K562 (cell line): Measurements from ENCODE around the gene MBNL2. TPM values are rescaled to one million over a fixed set of nuclear protein-coding genes. Genes with fewer than 3 reads are reported as not detected.

Experiments
- ARHGAP35 ChIP-seq: fragments of 450-650 bp; IDR thresholded peaks from 2 replicates; pipeline ENCODE4 v1.6.1; 2018; ENCODE audit not compliant: partially characterized antibody
- FOXA3 ChIP-seq, 2 experiments: fragments of 450-650 bp in 1 of 2; sonication (generic) in 1 of 2; formaldehyde crosslinking; IDR thresholded peaks in 1 of 2; conservative IDR thresholded peaks in 1 of 2; 2 replicates each; pipeline versions ENCODE4 v1.4.0 to v1.8.0; 2020 to 2022; ENCODE audit warnings: mild to moderate bottlenecking in 2 of 2, missing genetic modification reagents in 1 of 2
- LEF1 ChIP-seq: fragments of 450-650 bp; IDR thresholded peaks from 2 replicates; pipeline ENCODE4 v1.6.1; 2016; ENCODE audit warnings: mild to moderate bottlenecking
- MGA ChIP-seq: fragments of 450-650 bp; IDR thresholded peaks from 2 replicates; pipeline ENCODE4 v1.6.1; 2016; ENCODE audit warnings: mild to moderate bottlenecking, moderate library complexity
- NCOA1 ChIP-seq: fragments of 450-650 bp; IDR thresholded peaks from 2 replicates; pipeline ENCODE4 v1.6.1; 2016; ENCODE audit warnings: low read depth
- NFIC ChIP-seq: fragments of 450-650 bp; IDR thresholded peaks from 2 replicates; pipeline ENCODE4 v1.6.1; 2017; ENCODE audit warnings: mild to moderate bottlenecking, inconsistent platforms
- NFIX ChIP-seq: fragments of 250-450 bp; sonication (Bioruptor Pico); IDR thresholded peaks from 2 replicates; pipeline ENCODE4 v1.4.0; 2020; ENCODE audit warnings: low read depth, mild to moderate bottlenecking, moderate library complexity
- NRF1 ChIP-seq, 2 experiments: fragments of 450-650 bp; IDR thresholded peaks in 1 of 2; conservative IDR thresholded peaks in 1 of 2; 2 replicates each; pipeline ENCODE4 v1.6.1; 2014; ENCODE audit warnings: mild to moderate bottlenecking in 2 of 2
- SETDB1 ChIP-seq: IDR thresholded peaks from one replicate; pipeline ENCODE4 v1.6.1; 2012; ENCODE audit warnings: low read length, control low read depth, inconsistent platforms
- SMAD3 ChIP-seq: fragments of 450-650 bp; formaldehyde crosslinking; conservative IDR thresholded peaks from 2 replicates; pipeline ENCODE4 v1.4.0; 2020; ENCODE audit warnings: mild to moderate bottlenecking
- TAF7 ChIP-seq: fragments of 450-650 bp; IDR thresholded peaks from 2 replicates; pipeline ENCODE4 v1.6.1; 2016; ENCODE audit warnings: missing genetic modification characterization, missing compliant biosample characterization
- ZNF398 ChIP-seq: fragments of 250-450 bp; sonication (Bioruptor Pico); IDR thresholded peaks from 2 replicates; pipeline ENCODE4 v1.8.0; 2021; ENCODE audit warnings: moderate library complexity, mild to moderate bottlenecking, inconsistent platforms
- polyA plus RNA-seq, 8 experiments: library from polyadenylated mRNA; depleted of rRNA in 4 of 8; stranded (reverse) in 5 of 8; unstranded in 3 of 8; fragments of >200 nt; fragmentation: Nextera tagmentation in 2 of 8; fragmentation: Illumina TruSeq in 1 of 8; extraction: Ambion mirVana in 2 of 8; extraction: Trizol in 1 of 8; gene quantifications; 2 replicates each; pipeline versions ENCODE4 v1.2.1 to v1.2.3, GENCODE V29; 2011 to 2014; ENCODE audit warnings: inconsistent platforms in 1 of 8, missing spikeins in 1 of 8
- total RNA-seq, 7 experiments: library from RNA; depleted of rRNA in 6 of 7; stranded (reverse); fragments of >200 nt in 6 of 7; fragmentation: Illumina TruSeq in 2 of 7; extraction: Trizol in 2 of 7; gene quantifications; 2 replicates each; pipeline versions ENCODE4 v1.2.1 to v1.2.3, GENCODE V29; 2011 to 2021; ENCODE audit warnings: low replicate concordance in 1 of 7

MBNL2 gene
- total and polyA plus RNA-seq, 9 of the 15 experiments (the other 6 are each of a cell fraction or from before 2014, with no cell fraction given) = 7.0 to 24.8 (median 13.8) TPM

- no peak for TF ChIP-seq MGA
- no peak for TF ChIP-seq TAF7
- peak; percentile 79; the same call in 1 of the 2 replicates for TF ChIP-seq NCOA1
- TF ChIP-seq LEF1 = no peak
- TF ChIP-seq SETDB1 = no peak
- no peak for TF ChIP-seq SMAD3 (CRISPR knock-in tag)
- TF ChIP-seq NRF1 (conservative IDR thresholded peaks at IDR 0.05 in 1 of 2, IDR thresholded peaks at IDR 0.05 in 1 of 2) = no peak
- 0 out of 2 replicates have a peak, but pooled peaks have one; percentile 30 for TF ChIP-seq NFIC
- TF ChIP-seq ARHGAP35 = no peak
- no peak for TF ChIP-seq NFIX (CRISPR knock-in tag)
- no peak for TF ChIP-seq FOXA3 (CRISPR knock-in tag; conservative IDR thresholded peaks at IDR 0.05 in 1 of 2, IDR thresholded peaks at IDR 0.05 in 1 of 2)
- TF ChIP-seq ZNF398 (CRISPR knock-in tag) = no peak
Observed at GRCh38 chr13:97256343-97256783, 34.2 kb downstream of the MBNL2 start (continued).
